ENCODE data around the gene MPZL2. TPM values are rescaled to one million over a fixed set of nuclear protein-coding genes. Genes with fewer than 3 reads are reported as not detected.

Gene MPZL2
- total and polyA plus RNA-seq, 10 of the 15 experiments (the other 5 are each of a cell fraction or from before 2014, with no cell fraction given): 0.81 to 4.8 (median 3.1) TPM

DNA sequence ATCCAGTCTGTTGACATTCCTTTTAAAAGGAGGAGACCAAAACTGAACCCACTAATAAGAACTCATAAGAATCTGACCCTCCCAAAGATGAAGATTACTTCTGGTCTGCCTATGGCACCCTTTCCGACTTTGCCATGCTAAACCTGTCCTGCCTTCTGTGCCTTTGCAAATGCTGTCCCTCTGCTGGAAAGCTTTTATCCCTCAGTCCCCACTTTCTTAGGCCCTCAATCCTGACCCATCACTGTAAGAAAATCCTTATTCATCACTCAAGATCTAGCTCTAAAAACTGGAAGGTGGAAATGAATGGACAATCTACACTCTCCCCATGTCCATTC lies 22.4 kb downstream of the MPZL2 start (continued):
- TF ChIP-seq PRDM15 (CRISPR knock-in tag; IDR thresholded peaks at IDR 0.05): no peak

DNA sequence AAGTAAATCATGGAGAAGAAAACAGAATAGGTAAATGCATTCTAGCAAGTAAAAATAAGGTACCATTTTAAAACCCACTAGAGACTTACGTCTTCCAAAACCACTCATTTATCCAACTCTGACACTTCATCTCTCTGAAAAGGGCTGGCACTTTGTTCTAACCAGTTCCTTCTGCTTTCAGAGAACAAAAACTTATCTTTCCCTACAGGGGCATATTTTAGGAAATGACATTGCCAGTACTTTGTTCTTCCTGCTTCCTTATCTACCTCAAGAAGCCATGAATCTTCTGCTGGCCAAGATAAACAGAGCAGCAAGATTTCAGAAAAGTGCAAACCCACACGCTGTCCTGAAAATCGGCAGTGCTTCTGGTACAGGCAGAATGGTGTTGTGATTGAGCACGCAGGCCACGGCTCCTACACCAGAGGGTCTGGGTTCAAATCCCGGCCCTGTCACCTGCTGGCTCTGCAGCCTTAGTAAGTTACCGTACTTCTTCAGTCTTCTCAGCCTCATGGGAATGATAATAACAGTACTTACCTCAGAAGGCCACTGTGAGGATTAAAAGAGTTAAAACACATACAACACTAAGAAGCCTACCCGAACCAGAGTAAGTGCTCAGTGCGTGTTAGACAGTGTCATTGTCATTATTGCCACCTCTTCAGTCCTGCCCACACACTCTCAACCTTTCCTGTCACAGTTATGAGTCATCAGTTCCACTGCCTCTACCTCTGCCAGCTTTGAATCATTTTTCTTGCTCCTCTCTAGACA lies 22.9 kb downstream of the MPZL2 start:
- TSS peak; percentile 42 for BruUV-seq (replicated peaks)
- intact Hi-C loops (cut with micrococcal nuclease; ENCODE audit: unreplicated experiment) (no loop called here), in situ Hi-C loops (cut with MboI) (no loop called here)
- Histone ChIP-seq H4K20me1 (ENCODE audit: control insufficient read depth, insufficient read depth) (no peaks in the 10 kb centered on the region), H3K4me1 (ENCODE audit: control insufficient read depth, insufficient read depth, low read length) (peaks cover 19% of the 10 kb centered on the region), H3K36me3 (ENCODE audit: control insufficient read depth in 2 of 2, insufficient read depth in 2 of 2, low read length in 1 of 2) (no peaks in the 10 kb centered on the region), H3K27me3 (replicated peaks in 1 of 2; ENCODE audit: control insufficient read depth in 2 of 2, insufficient read depth in 2 of 2, low read length in 1 of 2) (no peaks in the 10 kb centered on the region), H3K4me2 (ENCODE audit: control insufficient read depth, insufficient read depth) (peak overlapping the region; percentile 15; the same call in 1 of the 2 replicates), H3K79me2 (ENCODE audit: control insufficient read depth, insufficient read depth, low read length) (no peaks in the 10 kb centered on the region), H3K9ac (ENCODE audit: control insufficient read depth, insufficient read depth, low read length) (no peak overlapping the region), H3K4me3 (no peak overlapping the region), H2AFZ (ENCODE audit: control insufficient read depth, low read depth, low read length) (no peak overlapping the region; the same call in 1 of the 2 replicates), H3K27ac (ENCODE audit: control insufficient read depth, insufficient read depth) (no peak overlapping the region), H3K9me3 (replicated peaks; ENCODE audit: control insufficient read depth, insufficient read depth, low read length) (no peaks in the 10 kb centered on the region)
- WGBS (ENCODE audit: insufficient coverage, insufficient replicate concordance, low lambda C conversion rate, missing lambda C conversion rate): 53% methylated on average over 9 of the region's 9 CpGs
- ATAC-seq (peak; percentile 90), FAIRE-seq (peak; percentile 7), DNase-seq (ENCODE audit: low read depth, low spot score) (no peak)
- ChIA-PET RAD21 (ENCODE audit: unreplicated experiment) (interaction anchor here (0.9 to 4.6 kb wide), 9 partner anchors 11 to 43 kb away, joined by 3 to 23 read pairs (median 5); partner anchors contain the start of gene MPZL3), POLR2A (interaction anchor here (0.7 to 3.3 kb wide), 11 partner anchors 10 to 39 kb away, joined by 3 to 12 read pairs (median 4); partner anchors contain the start of genes MPZL2 and MPZL3), SMC1A (ENCODE audit: uncharacterized antibody, unreplicated experiment) (interaction anchor here (0.9 to 6.9 kb wide), 14 partner anchors 11 to 157 kb away, joined by 3 to 54 read pairs (median 6); partner anchors contain the start of genes JAML and MPZL3), CTCF (interaction anchor here (0.9 to 2.3 kb wide), 15 partner anchors 12 to 113 kb away, joined by 3 to 8 read pairs (median 4); partner anchors contain the start of gene JAML)
- TF ChIP-seq EED (IDR thresholded peaks at IDR 0.05; ENCODE audit: low read depth): peak; percentile 55; the same call in 1 of the 2 replicates
- no peak for TF ChIP-seq PAX8 (IDR thresholded peaks at IDR 0.05)
- peak in 1 of 2 experiments; percentile 72; a peak in 2 of 4 replicates for TF ChIP-seq ETV6 (conservative IDR thresholded peaks at IDR 0.05 in 1 of 2, IDR thresholded peaks at IDR 0.05 in 1 of 2; ENCODE audit: borderline replicate concordance in 1 of 2, low read depth in 1 of 2)
- no peak for TF ChIP-seq ZBTB4 (CRISPR knock-in tag; IDR thresholded peaks at IDR 0.05)
- no peak for TF ChIP-seq ZNF207 (IDR thresholded peaks at IDR 0.05; ENCODE audit: borderline replicate concordance)
- TF ChIP-seq, protein P1, sequence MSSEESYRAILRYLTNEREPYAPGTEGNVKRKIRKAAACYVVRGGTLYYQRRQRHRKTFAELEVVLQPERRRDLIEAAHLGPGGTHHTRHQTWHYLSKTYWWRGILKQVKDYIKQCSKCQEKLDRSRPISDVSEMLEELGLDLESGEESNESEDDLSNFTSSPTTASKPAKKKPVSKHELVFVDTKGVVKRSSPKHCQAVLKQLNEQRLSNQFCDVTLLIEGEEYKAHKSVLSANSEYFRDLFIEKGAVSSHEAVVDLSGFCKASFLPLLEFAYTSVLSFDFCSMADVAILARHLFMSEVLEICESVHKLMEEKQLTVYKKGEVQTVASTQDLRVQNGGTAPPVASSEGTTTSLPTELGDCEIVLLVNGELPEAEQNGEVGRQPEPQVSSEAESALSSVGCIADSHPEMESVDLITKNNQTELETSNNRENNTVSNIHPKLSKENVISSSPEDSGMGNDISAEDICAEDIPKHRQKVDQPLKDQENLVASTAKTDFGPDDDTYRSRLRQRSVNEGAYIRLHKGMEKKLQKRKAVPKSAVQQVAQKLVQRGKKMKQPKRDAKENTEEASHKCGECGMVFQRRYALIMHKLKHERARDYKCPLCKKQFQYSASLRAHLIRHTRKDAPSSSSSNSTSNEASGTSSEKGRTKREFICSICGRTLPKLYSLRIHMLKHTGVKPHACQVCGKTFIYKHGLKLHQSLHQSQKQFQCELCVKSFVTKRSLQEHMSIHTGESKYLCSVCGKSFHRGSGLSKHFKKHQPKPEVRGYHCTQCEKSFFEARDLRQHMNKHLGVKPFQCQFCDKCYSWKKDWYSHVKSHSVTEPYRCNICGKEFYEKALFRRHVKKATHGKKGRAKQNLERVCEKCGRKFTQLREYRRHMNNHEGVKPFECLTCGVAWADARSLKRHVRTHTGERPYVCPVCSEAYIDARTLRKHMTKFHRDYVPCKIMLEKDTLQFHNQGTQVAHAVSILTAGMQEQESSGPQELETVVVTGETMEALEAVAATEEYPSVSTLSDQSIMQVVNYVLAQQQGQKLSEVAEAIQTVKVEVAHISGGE (CRISPR knock-in tag; IDR thresholded peaks at IDR 0.05): no peak

Measured in GM12878 (cell line).